HG02981 (cell line): ENCODE measurements around the gene ENTPD2.

ENCODE experiments used
- ATAC-seq: cut with Tn5 transposase; IDR thresholded peaks from one replicate; pipeline ENCODE4 v1.9.1; 2021; ENCODE audit warnings: mild to moderate bottlenecking, moderate library complexity; ENCODE audit not compliant: unreplicated experiment

Gene ENTPD2

DNA sequence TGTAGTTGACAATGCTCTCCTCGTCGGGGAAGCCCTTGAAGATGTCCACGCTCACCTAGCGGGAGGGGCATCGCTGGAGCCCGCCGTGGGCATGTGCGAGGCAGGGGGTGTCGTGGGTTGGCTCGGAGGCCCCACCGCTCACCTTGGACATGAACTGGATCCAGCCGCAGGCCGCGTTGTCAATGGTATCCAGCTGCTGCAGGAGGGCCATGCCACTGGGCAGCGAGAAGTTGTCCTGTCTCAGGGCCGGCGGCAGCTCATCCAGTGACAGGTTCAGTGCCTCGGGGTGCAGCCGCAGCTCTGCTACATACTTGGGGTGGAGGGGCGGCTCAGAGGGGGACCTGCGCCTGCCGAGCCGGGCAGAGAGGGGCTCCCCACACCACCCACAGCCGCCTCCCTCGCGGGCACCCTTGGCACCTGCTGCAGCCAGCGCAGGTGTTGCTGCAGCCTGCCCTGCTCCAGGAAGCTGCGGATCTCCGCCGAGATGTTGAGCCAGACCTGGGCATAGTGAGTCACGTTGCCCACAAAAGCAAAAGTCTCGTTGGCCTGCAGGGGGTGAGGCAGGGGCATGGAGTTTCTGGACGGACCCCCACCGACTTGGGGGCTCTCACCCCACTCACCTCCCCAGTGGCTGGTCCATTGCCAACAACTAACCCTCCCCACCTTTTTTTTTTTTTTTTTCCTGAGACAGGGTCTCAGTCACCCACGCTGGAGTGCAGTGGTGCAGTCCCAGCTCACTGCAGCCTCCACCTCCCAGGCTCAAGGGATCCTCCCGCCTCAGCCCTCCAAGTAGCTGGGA lies 34.9 kb downstream of the ENTPD2 start:
- no peak for ATAC-seq

GRCh38 chr9:137017791-137018497 lies 35.9 kb downstream of the ENTPD2 start:
- no peak for ATAC-seq

DNA sequence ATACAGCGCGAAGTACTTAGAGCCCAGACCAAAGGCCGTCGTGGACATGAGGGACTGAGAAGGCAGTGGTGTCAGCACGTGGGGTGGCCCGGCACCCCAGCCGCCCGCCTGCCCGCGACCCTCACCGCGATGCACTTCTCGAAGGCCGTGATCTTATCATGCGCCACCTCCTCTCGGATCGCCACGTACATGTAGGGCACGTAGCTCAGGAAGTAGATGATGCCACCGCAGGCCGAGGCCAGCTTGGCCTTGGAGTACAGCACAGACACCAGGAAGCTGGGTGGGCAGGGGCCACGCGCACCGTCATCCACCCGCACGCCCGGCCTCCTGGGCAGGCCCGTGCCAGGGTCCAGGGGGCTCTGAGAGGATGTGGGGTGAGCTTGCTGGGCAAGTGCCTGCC lies 36.8 kb downstream of the ENTPD2 start:
- no peak for ATAC-seq

- no peak for ATAC-seq
Measured at GRCh38 chr9:137016436-137016835, 37.4 kb downstream of the ENTPD2 start.

DNA sequence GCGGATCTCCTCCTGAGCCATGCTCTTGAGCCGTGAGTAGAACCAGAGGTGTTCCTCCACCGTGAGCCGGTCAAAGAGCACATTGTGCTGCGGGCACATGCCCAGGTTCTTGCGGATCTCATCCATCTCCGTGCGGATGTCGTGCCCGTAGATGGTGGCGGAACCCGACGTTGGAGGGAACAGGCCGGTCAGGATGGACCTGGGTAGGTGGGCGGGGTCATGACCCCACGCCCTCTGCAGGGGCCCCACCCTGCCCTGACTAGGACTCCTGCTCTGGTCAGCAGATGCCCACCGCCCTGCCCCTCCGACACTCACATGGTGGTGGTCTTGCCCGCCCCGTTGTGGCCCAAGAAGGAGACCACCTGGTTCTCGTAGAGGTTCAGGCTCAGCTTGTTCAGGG lies 37.9 kb downstream of the ENTPD2 start:
- ATAC-seq = no peak

DNA sequence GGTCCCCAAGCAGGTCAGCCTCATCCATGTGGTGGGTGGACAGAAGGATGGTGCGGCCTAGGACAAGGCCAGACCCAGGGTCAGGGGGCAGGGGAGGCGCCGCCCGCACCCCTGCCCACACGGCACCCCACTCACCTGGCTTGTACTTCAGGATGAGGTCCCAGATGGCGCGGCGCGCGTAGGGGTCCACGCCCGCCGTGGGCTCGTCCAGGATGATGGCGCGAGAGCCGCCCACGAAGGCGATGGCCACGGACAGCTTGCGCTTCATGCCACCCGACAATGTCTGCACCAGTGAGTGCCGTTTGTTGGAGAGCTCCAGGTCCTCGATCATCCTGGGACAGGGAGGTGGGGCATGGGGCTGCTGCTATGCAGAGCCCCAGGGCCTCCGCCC lies 38.3 kb downstream of the ENTPD2 start:
- no peak for ATAC-seq

DNA sequence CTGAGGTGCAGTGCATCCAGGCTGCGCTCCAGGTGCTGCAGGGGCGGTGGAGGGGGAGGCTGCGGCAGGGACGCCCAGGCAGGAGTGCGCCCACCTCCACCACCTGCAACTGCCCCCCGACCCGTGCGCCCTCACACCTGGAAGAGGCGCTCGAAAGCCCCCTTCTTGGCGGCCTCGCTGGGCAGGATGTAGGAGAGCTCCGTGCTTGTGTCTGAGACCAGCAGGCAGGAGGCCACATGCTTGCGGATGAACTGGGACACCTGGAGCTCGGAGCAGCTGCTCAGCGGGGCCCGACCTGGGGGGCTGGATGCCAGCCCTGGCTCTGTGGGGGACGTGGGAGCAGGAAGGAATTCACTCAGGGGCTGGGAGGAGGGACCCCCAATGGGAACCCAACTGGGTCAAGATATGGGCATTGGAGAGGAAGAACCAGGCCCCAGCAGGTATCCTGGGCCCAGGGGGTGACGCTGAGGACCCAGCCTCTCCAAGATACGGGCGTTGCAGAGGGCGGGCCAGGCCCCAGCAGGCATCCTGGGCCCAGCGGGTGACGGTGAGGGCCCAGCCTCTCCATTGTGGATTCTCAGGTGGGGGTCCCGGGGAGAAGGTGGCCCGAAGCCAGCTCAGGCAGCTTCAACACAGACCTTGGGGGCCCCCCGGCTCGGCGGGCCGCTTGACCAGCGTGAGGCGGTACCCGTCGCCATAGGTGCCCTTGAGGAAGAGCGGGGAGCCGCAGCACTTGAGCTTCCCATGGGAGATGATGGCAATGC lies 38.9 kb downstream of the ENTPD2 start:
- no peak for ATAC-seq

DNA sequence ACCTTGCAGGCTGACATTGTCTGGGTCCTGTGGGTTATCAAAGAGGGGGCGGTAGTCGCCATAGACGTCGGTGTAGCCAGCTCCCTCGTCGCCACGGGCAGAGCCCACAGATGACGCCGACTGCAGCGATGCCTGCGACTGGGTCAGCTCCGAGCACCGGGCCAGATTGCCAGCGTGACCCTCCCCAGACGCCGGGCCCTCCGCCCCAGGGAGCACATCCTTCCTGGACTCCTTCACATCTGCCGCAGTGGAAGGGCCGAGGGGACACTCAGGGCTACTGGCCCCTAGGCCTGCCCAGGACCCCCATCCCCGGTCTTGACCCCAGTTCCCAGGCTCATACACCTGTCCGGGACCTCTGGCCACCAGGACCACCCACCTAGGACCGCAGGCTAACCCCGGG lies 39.7 kb downstream of the ENTPD2 start:
- no peak for ATAC-seq

GRCh38 chr9:137013571-137013940 lies 40.3 kb downstream of the ENTPD2 start:
- no peak for ATAC-seq

- no peak for ATAC-seq
Measured at GRCh38 chr9:137012694-137013570, 40.9 kb downstream of the ENTPD2 start.

- no peak for ATAC-seq
Measured at GRCh38 chr9:137011907-137012675, 41.8 kb downstream of the ENTPD2 start.

DNA sequence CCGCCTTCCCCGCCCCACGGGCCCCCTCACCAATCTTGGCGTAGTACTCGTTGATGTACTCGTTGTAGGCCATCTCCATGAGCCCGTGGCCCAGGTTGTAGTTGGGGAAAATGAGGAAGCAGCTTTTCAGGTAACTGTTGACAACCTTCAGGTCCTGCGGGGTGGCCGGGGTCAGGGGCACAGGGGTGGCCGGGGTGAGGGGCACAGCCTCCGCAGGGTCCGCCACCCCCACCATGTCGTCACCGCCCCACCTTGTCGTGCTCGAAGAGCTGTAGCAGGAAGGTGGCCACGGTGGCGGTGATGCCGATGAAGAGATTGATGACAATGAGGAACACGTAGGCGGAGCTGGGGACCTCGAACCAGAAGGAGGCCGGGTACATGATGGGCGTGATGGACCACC lies 42.7 kb downstream of the ENTPD2 start:
- no peak for ATAC-seq

GRCh38 chr9:137009938-137010732 lies 43.7 kb downstream of the ENTPD2 start:
- ATAC-seq = no peak

DNA sequence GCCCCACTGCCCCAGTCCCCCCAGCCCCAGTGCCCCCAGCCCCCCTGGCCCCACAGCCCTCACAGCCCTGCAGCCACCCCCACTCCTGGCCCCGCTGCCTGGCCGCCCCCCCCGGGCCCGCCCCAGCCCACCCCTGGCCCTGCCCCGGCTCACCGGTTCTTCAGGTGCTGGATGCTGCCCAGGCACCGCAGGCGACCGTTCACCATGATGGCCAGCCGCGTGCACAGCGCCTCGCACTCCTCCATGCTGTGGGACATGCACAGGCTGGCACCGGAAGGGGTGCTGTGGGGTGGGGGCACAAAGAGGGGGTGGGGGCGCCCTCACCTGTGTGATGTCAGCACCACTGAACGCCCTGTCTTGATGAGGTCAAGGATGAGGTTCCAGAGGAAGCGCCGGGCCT lies 44.6 kb downstream of the ENTPD2 start:
- no peak for ATAC-seq

- ATAC-seq = no peak
Measured at GRCh38 chr9:137008312-137008711, 45.5 kb downstream of the ENTPD2 start.

- ATAC-seq = no peak
Measured at GRCh38 chr9:137007816-137008270, 46.0 kb downstream of the ENTPD2 start.

DNA sequence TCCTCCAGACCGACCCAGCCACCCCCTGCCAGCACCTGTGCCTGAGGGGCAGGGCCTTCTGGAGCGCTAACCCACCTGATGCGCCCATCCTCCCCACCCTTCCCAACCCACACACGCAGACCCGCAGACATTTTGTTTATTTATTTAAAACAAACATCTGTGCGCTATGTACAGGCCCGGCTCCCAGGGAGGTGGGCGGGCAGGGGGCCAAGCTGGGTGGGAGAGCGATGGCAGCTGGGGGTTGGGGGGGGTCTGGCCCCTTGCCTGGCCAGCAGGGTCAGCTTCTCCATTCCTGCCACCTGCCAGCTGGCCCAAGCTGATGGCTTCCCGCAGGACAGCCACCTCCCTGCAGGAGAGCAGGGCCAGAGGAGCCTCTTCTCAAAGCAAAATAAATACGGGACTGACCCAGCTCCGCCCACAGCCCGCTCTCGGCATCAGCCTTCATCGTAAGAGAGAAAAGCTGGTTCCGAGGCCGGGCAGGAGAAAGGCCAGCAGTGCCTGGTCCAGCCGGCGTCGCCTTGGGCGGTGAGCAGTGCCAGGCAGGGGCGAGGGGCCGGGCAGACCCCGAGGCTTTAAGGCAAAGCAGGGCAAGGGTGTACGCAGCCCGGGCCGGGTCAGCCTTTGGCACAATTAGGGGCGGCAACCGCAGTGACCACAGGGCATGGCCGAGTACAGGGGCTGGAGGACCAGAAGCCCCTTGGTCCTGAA lies 46.6 kb downstream of the ENTPD2 start:
- ATAC-seq = no peak
